Trophoblast cell (in vitro differentiated cells and primary cell): Measurements from ENCODE around the gene ADAMTSL2.

Source experiments
- DNase-seq, 2 donors: peaks; one replicate each; pipeline ENCODE4 v3.0.0-alpha.2; 2016
- H2AFZ ChIP-seq: 2 replicates; pipeline ENCODE4 v1.6.1; 2013; ENCODE audit warnings: low read length, moderate library complexity, mild to moderate bottlenecking; ENCODE audit not compliant: insufficient read depth, poor library complexity
- H2AK5ac ChIP-seq: 2 replicates; pipeline ENCODE4 v1.6.1; 2013; ENCODE audit warnings: mild to moderate bottlenecking, low read length
- H2BK120ac ChIP-seq: 2 replicates; pipeline ENCODE4 v1.6.1; 2013; ENCODE audit warnings: low read length, mild to moderate bottlenecking, moderate library complexity; ENCODE audit not compliant: insufficient read depth, poor library complexity
- H2BK12ac ChIP-seq: 2 replicates; pipeline ENCODE4 v1.6.1; 2013; ENCODE audit warnings: mild to moderate bottlenecking, low read length, moderate library complexity
- H2BK5ac ChIP-seq: 2 replicates; pipeline ENCODE4 v1.6.1; 2013; ENCODE audit warnings: low read length, low read depth, moderate library complexity, mild to moderate bottlenecking; ENCODE audit not compliant: poor library complexity
- H3K14ac ChIP-seq: 2 replicates; pipeline ENCODE4 v1.6.1; 2013; ENCODE audit warnings: mild to moderate bottlenecking, low read length
- H3K18ac ChIP-seq: 2 replicates; pipeline ENCODE4 v1.6.1; 2013; ENCODE audit warnings: mild to moderate bottlenecking, low read length
- H3K23ac ChIP-seq: 2 replicates; pipeline ENCODE4 v1.6.1; 2013; ENCODE audit warnings: low read length
- H3K27ac ChIP-seq: 2 replicates; pipeline ENCODE4 v1.5.1; 2013; ENCODE audit warnings: low read depth, mild to moderate bottlenecking, inconsistent platforms, low read length, moderate library complexity
- H3K27me3 ChIP-seq: 2 replicates; pipeline ENCODE4 v1.6.1; 2013; ENCODE audit warnings: inconsistent platforms, mild to moderate bottlenecking, low read length, moderate library complexity; ENCODE audit not compliant: insufficient read depth
- H3K36me3 ChIP-seq, 2 experiments: 1 replicate in 1 of 2; 2 replicates in 1 of 2; pipeline ENCODE4 v1.6.1; 2013; ENCODE audit warnings: low read length in 2 of 2, mild to moderate bottlenecking in 2 of 2, moderate library complexity in 1 of 2; ENCODE audit not compliant: insufficient read depth in 2 of 2, control insufficient read depth in 1 of 2
- H3K4ac ChIP-seq: 2 replicates; pipeline ENCODE4 v1.6.1; 2013; ENCODE audit warnings: low read depth, mild to moderate bottlenecking, low read length, moderate library complexity
- H3K4me1 ChIP-seq, 2 experiments: 1 replicate in 1 of 2; 2 replicates in 1 of 2; pipeline ENCODE4 v1.6.1; 2013; ENCODE audit warnings: low read length in 2 of 2, mild to moderate bottlenecking in 2 of 2, moderate library complexity in 1 of 2; ENCODE audit not compliant: insufficient read depth in 2 of 2, control insufficient read depth in 1 of 2
- H3K4me2 ChIP-seq: 2 replicates; pipeline ENCODE4 v1.6.1; 2013; ENCODE audit warnings: inconsistent platforms, mild to moderate bottlenecking, low read length, moderate library complexity
- H3K4me3 ChIP-seq: 2 replicates; pipeline ENCODE4 v1.5.1; 2013; ENCODE audit warnings: mild to moderate bottlenecking, low read depth, low read length, inconsistent platforms
- H3K79me1 ChIP-seq: one replicate; pipeline ENCODE4 v1.6.1; 2013; ENCODE audit warnings: low read length
- H3K79me2 ChIP-seq: 2 replicates; pipeline ENCODE4 v1.6.1; 2013; ENCODE audit warnings: low read length, mild to moderate bottlenecking; ENCODE audit not compliant: control insufficient read depth, insufficient read depth, poor library complexity
- H3K9ac ChIP-seq: 2 replicates; pipeline ENCODE4 v1.6.1; 2013; ENCODE audit warnings: mild to moderate bottlenecking, low read length
- H3K9me3 ChIP-seq: 2 replicates; pipeline ENCODE4 v1.6.1; 2013; ENCODE audit warnings: low read depth, mild to moderate bottlenecking, control low read depth, inconsistent platforms, low read length; ENCODE audit not compliant: insufficient read depth
- H4K12ac ChIP-seq: 2 replicates; pipeline ENCODE4 v1.6.1; 2013; ENCODE audit warnings: low read depth, mild to moderate bottlenecking, low read length, moderate library complexity
- H4K8ac ChIP-seq: 2 replicates; pipeline ENCODE4 v1.6.1; 2013; ENCODE audit warnings: low read depth, mild to moderate bottlenecking, low read length, moderate library complexity
- H4K91ac ChIP-seq: one replicate; pipeline ENCODE4 v1.6.1; 2013; ENCODE audit warnings: low read depth, mild to moderate bottlenecking, low read length, moderate library complexity
- WGBS: extraction: QIAGEN DNeasy Blood & Tissue Kit; methylation state at CpG from one replicate; pipeline ENCODE4 v1.1.7; 2013; ENCODE audit warnings: missing lambda C conversion rate; ENCODE audit not compliant: insufficient read length, insufficient coverage; ENCODE audit errors: extremely low coverage; 5-methylcytosine and 5-hydroxymethylcytosine counted together

The ADAMTSL2 gene

DNA sequence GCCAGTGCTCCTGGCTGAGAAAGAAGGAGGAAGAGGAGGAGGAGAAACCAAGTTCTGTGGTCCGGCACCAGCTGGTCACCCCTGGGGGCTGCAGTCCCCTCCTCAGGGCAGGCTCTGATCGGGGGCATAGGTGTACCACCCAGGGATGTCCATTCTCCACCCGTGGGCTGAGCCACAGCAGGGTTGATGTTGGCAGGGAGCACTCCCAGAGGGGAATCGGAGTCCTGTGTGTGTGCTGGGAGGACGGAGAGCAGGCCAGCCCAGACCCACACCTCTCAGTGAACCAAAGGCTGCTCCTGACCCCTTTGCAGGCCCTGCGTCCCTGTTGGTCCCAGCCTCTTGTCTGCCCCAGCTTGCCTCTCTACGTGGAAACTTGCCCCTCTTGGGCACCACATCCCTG, 4.6 kb upstream of the ADAMTSL2 start:
- Histone ChIP-seq H2BK120ac (no peak overlapping the region), H3K9ac (no peak overlapping the region), H4K8ac (no peak overlapping the region), H3K27me3 (no peaks in the 10 kb centered on the region), H3K4me3 (no peak overlapping the region), H2BK12ac (peak overlapping the region; percentile 19), H4K91ac (peak overlapping the region; percentile 46), H2BK5ac (no peak overlapping the region), H3K9me3 (no peaks in the 10 kb centered on the region), H3K27ac (no peak overlapping the region), H4K12ac (no peak overlapping the region), H3K79me2 (no peaks in the 10 kb centered on the region), H2AFZ (no peak overlapping the region), H3K79me1 (peaks cover 13% of the 10 kb centered on the region), H3K14ac (peak overlapping the region; percentile 26), H3K18ac (no peak overlapping the region), H2AK5ac (peak overlapping the region; percentile 42), H3K4ac (no peak overlapping the region), H3K23ac (no peak overlapping the region), H3K36me3 (no peaks in the 10 kb centered on the region), H3K4me1 (peaks cover 40 to 45% of the 10 kb centered on the region in 2 experiments), H3K4me2 (no peak overlapping the region)
- no peak for DNase-seq
- no CpG with 5 or more reads among the region's 7 CpGs for whole genome bisulfite sequencing

DNA sequence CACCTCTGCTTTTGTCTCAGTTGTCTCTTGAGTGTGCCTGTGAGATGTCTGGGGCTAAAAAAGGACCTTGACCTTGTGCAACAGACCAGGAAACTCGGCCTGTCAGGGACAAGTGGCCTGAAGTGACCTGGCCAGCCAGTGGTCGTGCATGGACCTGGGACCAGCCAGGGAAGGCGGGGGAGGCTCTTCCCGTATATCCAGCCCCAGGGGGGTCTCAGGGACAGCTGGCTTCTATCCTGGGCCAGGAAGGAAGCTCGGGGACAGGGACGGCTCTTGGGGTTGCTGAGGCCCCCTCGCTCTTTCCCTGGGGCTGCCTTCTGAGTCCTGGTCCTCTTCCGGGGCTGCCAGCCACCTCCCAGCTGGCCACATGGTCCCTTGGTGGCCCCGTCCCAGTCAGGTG, 3.2 kb upstream of the ADAMTSL2 start:
- Histone ChIP-seq H3K9ac (no peak overlapping the region), H2AK5ac (no peak overlapping the region), H3K4me1 (peaks cover 40 to 46% of the 10 kb centered on the region in 2 experiments), H4K12ac (no peak overlapping the region), H3K18ac (no peak overlapping the region), H3K9me3 (no peaks in the 10 kb centered on the region), H3K4me3 (no peak overlapping the region), H3K23ac (no peak overlapping the region), H3K79me1 (peaks cover 13% of the 10 kb centered on the region), H3K79me2 (no peaks in the 10 kb centered on the region), H4K91ac (no peak overlapping the region), H3K4ac (no peak overlapping the region), H3K36me3 (no peaks in the 10 kb centered on the region), H2BK12ac (no peak overlapping the region), H3K27me3 (no peaks in the 10 kb centered on the region), H3K4me2 (no peak overlapping the region), H3K14ac (no peak overlapping the region), H2BK5ac (no peak overlapping the region), H2AFZ (no peak overlapping the region), H2BK120ac (no peak overlapping the region), H4K8ac (no peak overlapping the region), H3K27ac (no peak overlapping the region)
- WGBS = no CpG with 5 or more reads among the region's 9 CpGs
- DNase-seq = no peak

- Histone ChIP-seq H2AFZ (no peak overlapping the region), H3K27me3 (no peaks in the 10 kb centered on the region), H2BK120ac (no peak overlapping the region), H3K14ac (no peak overlapping the region), H3K36me3 (no peaks in the 10 kb centered on the region), H3K18ac (no peak overlapping the region), H3K4ac (no peak overlapping the region), H4K91ac (peak overlapping the region; percentile 49), H3K23ac (no peak overlapping the region), H3K4me1 (peaks cover 24 to 28% of the 10 kb centered on the region in 2 experiments), H3K79me1 (peaks cover 4% of the 10 kb centered on the region), H2BK12ac (no peak overlapping the region), H3K9ac (no peak overlapping the region), H3K4me3 (no peak overlapping the region), H3K27ac (no peak overlapping the region), H2AK5ac (peak overlapping the region; percentile 16), H3K9me3 (peaks cover 1% of the 10 kb centered on the region), H4K8ac (no peak overlapping the region), H2BK5ac (no peak overlapping the region), H3K4me2 (no peak overlapping the region), H4K12ac (no peak overlapping the region), H3K79me2 (no peaks in the 10 kb centered on the region)
- WGBS = no CpG with 5 or more reads among the region's 20 CpGs
- peak; percentile 38 to 68 for DNase-seq
Observed at GRCh38 chr9:133532937-133533668, 1.4 kb upstream of the ADAMTSL2 start.

DNA sequence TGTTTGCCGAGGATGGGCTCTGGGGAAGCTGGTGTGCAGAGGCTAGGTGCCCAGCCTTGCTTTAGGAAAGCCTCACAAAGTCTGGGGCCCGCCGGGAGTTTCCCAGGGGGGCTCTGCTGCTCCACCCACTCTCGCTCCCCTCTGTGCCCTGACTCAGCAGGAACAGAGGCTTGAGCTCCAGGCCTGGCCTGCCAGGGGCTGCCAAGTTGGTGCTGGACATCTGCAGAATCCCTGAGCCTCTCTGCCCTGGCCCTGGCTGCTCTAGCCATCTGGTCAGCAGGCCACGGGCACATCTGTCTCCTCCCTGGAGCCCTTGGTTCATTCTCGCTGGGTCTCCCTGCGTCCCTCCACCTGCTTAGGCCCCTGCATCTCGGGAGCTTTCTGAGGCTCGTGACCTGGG, 647 bp upstream of the ADAMTSL2 start:
- H3K27ac ChIP-seq = peak overlapping the region; percentile 4
- H3K9me3 ChIP-seq = peaks cover 1% of the 10 kb centered on the region
- H3K27me3 ChIP-seq = no peaks in the 10 kb centered on the region
- peaks cover 0 to 5% of the 10 kb centered on the region in 2 experiments for H3K36me3 ChIP-seq
- H4K91ac ChIP-seq = peak overlapping the region; percentile 49
- peak overlapping the region; percentile 13 for H2BK120ac ChIP-seq
- H3K4me3 ChIP-seq = no peak overlapping the region
- H3K79me1 ChIP-seq = peaks cover 4% of the 10 kb centered on the region
- no CpG with 5 or more reads among the region's 9 CpGs for WGBS
- no peak overlapping the region for H3K4me2 ChIP-seq
- H2AFZ ChIP-seq = no peak overlapping the region
- no peak overlapping the region for H3K23ac ChIP-seq
- DNase-seq = no peak
- H3K4me1 ChIP-seq = peaks cover 19 to 21% of the 10 kb centered on the region in 2 experiments
- no peak overlapping the region for H3K9ac ChIP-seq
- H2AK5ac ChIP-seq = peak overlapping the region; percentile 40
- H4K12ac ChIP-seq = no peak overlapping the region
- peak overlapping the region; percentile 3 for H4K8ac ChIP-seq
- peak overlapping the region; percentile 16 for H3K18ac ChIP-seq
- peak overlapping the region; percentile 21 for H3K14ac ChIP-seq
- H3K79me2 ChIP-seq = no peaks in the 10 kb centered on the region
- peak overlapping the region; percentile 19 for H2BK12ac ChIP-seq
- no peak overlapping the region for H2BK5ac ChIP-seq
- no peak overlapping the region for H3K4ac ChIP-seq
